Posterior vena cava (tissue), 2 donors: ENCODE measurements around the gene TRIM33. TPM values are rescaled to one million over a fixed set of nuclear protein-coding genes. Genes with fewer than 3 reads are reported as not detected.
A peak's percentile ranks its signal among the peaks of the same experiment; 100 is the strongest.
"Not testable (repeated sequence)": the region's sequence is repeated elsewhere in the genome, so short reads cannot be mapped to it uniquely, and the experiment has no call there.

ENCODE experiments used
- DNase-seq: peaks from one replicate; pipeline ENCODE4 v3.0.0-alpha.2; 2020; ENCODE audit warnings: low spot score
- intact Hi-C, 2 donors: fragments of 100-400 bp; cut with DNase I; formaldehyde crosslinking; loops; one replicate each; pipeline versions ENCODE4 v1.14.1 to v1.14.2; 2022 to 2023
- total RNA-seq, 2 donors: library from RNA; stranded (reverse); fragmentation: NEBNext Ultra II Directional; extraction: Animal tissue kit (Norgen Biotek cat#: 25700); gene quantifications; one replicate each; pipeline ENCODE4 v1.2.1, GENCODE V29; 2021
- donor health status: DM: yes; HTN: yes; CAD: no.
- donor health status: DM: yes; HTN: yes; CAD: no.

Gene TRIM33
- total RNA-seq, 2 donors from 2014 or later = 25.9 to 28.2 TPM

DNA sequence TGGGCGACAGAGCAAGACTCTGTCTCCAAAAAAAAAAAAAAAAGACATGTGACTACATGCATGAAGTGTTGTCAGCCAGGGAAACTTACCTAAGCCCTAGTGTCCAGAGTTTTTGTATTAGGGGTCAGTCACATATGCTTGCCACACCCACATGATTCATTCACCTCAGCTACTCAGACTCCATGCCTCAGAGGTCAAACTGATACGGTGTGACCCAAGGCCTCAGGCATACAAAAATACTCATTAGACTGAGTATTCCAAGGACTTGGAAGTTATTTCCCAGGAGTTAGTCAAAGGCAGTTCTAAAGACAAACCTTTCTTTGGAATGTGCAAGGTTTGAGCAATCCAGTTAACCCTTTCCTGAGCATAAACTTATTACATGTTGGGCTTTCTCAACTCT, 6.3 kb upstream of the TRIM33 start:
- intact Hi-C loops = no loop called here

DNA sequence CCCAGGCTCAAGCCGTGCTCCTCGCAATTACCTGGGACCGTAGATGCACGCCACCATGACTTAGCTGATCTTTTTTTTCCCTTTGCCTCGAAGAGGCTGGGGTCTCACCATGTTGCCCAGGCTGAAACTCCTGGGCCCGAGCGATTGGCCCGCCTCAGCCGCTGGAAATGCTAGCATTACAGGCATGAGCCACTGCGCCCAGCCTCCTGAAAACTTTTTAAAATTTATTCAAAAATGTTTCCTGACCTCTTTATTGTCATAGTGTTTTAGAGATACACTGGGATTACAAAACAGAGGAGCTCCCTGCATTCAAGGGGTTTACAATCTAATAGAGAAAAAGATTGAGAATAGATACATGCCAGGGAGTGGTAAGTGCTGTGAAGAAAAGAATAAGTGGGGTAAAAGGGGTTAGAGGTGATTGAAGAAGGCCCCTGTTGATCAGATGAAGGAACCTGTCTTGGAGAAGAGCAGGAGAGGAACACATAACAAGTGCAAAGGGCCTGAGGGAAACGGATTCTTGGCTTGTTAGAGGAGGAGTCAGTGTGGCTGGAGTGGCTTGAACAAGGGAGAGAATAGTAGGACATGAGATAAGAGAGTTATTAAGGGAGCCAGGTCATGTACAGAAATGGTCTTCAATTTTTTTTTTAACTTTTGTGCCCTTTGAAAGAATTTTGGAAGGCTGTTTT, 1.7 kb upstream of the TRIM33 start:
- no peak for DNase-seq
- intact Hi-C loops = no loop called here

More for the DNA sequence above, 6.3 kb upstream of the TRIM33 start:
- no peak for DNase-seq

DNA sequence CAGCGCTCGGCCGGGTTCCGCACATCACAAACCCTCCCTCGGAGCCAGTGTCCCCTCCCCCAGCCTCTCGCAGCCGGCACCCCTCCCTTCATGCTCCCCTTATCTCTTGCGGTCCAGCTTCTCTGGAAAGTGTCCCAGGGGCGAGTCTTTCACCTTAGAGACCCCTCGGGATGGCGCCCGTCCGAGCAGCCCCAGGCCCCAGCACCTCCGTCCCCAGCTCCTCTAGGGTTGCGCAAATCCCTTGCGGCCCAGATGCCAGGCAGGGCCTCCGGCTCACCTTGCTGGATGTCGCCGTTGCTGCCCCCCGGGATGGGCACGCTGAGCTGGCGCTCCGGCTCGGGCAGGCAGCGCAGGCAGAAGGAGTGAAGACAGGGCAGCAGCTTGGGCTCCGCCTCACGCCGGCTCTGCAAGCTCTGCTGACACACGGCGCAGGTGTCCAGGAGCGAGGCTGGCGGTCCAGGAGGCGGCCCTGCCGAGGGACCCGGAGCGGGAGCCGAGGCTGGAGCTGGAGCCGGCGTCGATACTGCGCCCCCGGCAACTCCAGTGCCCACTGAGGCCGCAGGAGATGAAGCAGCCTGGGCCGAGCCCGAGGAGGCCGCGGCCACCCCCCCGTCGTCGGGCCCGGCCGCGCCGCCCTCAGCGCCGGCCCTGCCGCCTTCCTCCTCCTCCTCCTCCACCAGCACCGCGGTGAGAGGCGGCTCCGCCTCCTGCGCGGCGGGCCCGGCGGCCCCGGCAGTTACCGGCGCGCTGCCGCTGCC, 550 bp downstream of the TRIM33 start:
- intact Hi-C loops = no loop called here
- peak; percentile 78 for DNase-seq

DNA sequence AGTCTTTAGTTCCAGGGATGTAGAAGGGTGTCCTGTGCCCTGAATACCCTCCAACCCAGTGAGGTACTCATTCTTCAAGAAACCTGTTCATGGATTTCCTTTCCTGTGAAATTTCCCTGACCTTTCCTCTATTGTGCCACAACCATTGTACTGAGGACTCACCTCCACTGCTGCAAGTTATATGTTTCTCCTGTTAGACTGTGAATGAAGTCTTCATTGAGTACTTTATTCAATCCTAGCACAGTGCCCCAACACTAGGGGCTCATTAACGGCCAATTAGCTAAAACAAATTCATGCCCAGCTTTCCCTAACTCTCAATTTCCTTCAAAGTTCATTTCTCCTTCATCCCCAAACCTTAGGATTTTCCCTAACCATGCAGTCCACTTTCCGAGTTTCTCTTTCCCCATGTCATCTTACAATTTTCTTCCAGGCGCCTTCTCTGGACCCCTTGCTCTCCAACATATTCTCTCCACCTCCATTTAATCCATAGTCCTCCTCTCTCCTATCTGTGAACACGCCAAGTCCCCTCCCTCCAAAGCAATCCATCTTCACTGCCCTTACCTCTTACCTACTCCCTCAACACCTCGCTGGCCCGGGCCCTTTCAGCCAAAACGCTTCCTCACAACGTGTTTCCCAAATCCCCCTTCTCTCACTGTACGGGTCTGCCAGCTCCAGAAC, 1.3 kb downstream of the TRIM33 start:
- intact Hi-C loops = no loop called here
- DNase-seq = peak; percentile 83

DNA sequence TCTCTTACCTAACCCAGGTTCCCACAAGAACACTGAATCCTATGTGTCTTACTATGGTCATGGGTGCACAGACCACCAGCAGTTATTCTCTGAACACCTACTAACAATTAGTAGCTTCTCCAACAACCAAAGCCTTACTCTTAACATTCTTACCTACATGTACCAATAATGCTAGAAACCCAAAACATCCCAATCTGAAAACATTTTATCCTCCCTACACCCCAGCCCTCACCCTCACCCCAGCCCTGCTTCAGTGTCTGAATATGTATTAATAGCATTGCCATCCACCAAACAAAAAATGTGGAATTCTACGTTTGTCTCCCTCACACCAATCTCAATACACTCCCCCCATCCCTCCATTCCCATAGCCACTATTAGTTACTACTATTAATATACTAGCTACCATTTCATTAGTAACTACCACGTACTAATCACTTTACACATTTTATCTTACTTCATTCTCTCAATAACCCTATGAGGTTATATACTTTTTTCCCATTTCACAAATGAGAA, 2.6 kb downstream of the TRIM33 start:
- intact Hi-C loops = no loop called here
- DNase-seq = no peak

DNA sequence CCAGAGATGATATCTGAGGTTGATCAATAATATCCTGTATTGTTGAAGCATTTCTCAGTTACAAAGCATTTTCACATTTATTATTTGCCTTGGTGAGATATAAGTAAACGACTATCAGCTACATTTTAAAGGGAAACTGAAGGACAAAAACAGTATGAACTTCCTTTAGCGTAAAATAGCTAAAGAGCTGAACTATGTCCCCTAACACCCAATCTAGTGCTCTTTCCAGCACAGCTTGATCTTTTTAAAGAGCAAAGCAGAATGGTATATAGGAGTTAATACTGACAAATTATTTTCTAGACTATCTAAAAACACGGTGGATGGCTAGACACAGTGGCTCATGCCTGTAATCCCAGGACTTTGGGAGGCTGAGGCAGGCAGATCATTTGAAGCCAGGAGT, 3.5 kb downstream of the TRIM33 start:
- intact Hi-C loops = no loop called here
- no peak for DNase-seq

DNA sequence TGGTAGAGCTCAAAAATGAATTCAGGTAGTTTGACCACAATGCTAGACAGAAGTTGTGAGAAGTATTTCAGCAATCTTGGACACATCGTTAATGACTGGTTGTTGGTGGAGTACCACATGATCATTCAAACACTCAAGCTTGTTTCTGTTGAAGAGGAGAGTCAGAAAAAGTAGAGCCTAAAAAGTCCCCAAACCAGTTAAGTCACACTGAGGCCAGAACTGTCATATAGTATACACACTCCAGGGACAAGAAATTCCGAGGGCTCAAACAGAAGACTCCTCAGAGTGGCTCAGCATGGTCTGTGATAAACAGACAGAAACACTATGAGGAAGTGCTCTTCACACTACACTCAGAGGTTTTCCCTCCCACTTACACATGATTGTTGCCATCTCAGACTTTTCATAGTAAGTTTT, 5.8 kb downstream of the TRIM33 start:
- no peak for DNase-seq
- intact Hi-C loops = no loop called here

DNA sequence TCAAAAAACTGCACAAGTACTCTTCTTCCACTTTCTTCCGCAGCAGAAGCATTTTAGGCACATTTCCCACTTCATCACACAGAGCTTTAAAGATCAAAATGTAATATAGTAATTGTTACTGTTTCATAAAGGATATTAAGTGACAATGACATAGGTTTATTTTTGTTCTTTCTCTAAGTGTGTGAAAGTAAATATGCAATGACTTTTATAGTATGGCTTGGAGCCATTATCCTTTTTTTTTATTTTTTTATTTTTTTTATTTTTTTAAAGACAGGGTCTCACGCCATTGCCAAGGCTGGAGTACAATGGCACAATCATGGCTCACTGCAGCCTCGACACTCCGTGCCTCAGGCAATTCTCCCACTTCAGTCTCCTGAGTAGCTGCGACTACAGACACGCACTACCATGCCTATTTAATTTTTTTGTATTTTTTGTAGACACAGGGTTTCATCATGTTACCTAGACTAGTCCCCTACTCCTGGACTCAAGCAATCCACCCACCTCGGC, 7.0 kb downstream of the TRIM33 start:
- intact Hi-C loops = no loop called here
- DNase-seq = no peak

DNA sequence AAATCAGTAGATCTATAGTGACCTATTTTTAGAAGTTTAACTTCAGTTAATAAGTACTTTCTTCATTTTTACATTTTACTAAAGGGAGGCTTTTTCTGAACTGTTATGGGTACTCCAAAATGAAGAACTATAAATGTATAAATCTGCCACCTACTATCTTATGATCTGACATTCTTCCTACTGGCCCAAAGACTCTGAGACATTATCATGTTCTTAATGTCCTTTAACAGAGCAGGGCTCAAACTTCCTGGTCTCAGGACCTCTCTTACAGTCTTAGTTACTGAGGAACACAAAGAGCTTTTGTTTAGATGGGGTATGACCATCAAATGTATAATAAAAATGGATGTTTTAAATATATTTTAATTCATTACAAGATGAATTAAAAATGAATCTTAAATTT, 8.9 kb downstream of the TRIM33 start:
- no peak for DNase-seq
- intact Hi-C loops = no loop called here

DNA sequence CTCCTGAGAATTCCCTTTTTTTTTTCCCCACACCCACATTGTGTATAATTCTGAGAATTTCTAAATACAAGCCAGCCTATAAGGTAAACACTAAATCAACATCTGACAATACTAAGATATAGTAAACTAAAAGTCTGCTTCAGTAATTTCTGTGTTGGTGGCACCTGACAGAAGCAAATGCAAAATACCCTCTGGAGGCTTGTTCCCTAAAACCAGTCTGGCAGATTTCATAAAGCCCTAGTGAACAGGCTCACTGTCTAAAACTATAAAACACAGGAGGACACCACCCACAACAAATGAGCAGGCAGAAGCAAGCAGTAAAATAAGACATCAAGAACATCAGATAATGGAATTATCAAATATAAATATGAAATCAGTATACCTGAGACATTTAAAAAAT, 11.5 kb downstream of the TRIM33 start:
- intact Hi-C loops = no loop called here
- no peak for DNase-seq

DNA sequence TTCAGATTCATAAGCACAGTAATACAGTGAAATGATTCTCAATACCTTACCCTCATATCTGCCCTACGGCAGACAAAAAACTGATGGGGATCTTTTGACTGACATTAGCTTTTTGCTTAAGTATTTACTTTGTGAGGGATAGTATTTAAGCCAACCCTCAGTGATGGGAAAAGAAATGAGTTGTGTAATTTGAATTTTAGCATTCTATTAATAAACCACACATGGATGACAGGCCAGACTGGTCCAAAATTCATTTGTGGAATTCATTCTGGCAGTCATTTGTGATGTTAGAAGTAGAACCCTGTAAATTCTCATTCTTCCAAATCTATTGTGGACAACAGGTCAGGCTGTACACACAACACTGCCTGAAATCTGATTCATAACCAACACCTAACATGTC, 14.9 kb downstream of the TRIM33 start:
- no peak for DNase-seq
- intact Hi-C loops = no loop called here

DNA sequence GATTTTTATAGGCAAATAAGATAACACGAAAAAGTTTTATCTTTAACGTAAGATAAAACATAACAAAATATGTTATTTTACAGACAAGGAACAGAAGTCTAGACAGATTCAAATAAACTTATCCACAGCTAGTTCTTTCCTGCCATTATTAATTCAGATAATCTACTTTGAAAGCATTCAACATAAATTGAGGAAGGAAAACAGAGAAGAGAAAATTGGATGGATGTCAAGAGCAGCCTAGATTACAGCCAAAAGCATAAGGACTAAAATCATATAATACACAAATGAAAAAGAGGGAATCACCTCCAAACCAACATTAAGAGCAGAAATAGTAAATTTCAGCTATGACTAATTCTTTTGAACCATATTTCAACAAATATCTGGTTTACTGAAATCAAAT, 15.5 kb downstream of the TRIM33 start:
- intact Hi-C loops = no loop called here
- DNase-seq = no peak

DNA sequence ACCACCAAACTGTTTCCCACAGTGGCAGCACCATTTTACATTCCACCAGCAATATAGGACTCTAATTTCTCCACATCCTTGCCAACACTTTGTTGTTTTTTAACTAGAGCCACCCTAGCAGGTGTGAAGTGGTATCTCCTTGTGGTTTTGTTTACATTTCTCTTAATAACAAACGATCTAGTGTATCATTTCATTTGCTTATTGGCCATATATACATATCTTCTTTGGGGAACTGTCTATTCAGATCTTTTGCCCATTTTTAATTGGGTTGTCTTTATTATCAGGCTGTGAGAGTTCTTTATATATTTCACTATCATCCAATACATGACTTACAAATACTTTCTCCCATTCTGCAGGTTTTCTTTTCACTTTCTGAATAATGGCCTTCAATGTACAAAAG, 18.0 kb downstream of the TRIM33 start:
- DNase-seq = no peak
- intact Hi-C loops = no loop called here

DNA sequence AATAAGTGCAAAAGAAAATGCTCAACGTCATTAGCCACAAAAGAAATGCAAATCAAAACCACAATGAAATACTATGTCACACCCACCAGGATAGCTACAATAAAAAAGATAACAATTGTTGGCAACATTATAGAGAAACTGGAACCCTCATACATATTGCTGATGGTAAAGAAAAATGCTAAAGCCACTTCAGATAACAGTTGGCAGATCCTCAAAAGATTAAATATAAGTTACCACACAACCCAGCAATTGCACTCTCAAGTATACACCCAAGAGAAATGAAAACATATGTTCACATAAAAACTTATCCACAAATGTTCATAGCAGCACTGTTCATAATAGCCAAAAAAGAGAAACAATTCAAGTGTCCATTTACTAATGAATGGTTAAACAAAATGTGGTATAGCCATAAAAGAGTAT, 20.7 kb downstream of the TRIM33 start:
- no peak for DNase-seq
- intact Hi-C loops = no loop called here

DNA sequence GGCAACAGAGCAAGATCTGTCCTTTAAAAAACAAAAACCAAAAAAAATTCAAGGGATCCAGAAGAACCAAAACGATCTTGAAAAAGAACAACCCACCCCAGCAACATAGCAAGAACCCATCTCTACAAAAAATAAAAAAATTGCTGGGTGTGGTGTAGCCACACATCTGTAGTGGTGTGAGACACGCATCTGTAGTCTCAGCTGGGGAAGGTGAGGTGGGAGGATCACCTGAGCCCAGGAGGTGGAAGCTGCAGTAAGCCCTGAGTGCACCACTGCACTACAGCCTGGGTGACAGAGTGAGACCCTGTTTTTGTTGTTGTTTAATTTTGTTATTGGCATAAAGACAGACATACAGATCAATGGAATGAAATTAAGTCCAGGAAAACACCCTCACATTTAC, 22.3 kb downstream of the TRIM33 start:
- no peak for DNase-seq
- intact Hi-C loops = no loop called here

DNA sequence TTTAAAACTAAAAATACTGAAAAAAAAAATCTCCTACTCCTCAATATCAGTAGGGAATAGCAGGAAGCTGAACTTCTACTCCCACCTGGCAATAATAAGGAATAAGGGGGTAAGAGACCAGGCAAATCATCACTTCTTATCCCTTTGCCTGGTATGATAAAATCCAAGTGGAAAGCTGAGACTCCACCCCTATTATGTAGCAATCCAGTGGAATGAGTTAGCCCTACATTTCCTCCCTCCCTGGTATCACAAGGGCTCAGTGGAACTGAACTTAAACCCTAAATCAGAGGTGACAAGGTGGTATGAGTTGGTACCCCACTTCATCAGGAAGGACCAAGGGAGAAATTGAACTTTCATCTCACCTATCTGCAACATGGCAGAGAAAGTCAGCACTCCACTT, 25.7 kb downstream of the TRIM33 start:
- no peak for DNase-seq
- intact Hi-C loops = no loop called here

DNA sequence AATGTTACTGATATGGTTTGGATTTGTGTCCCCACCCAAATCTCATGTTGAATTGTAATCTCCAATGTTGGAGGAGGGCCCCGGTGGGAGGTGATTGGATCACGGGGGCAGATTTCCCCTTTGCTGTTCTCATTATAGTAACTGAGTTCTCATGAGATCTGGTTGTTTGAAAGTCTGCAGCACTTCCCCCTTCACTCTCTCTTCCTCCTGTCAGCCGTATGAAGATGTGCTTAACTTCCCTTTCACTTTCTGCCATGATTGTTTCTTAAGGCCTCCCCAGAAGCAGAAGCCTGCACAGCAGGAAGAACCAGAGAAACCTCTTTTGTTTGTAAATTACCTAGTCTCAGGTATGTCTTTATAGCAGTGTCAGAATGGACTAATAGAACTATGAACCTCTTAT, 28.4 kb downstream of the TRIM33 start:
- intact Hi-C loops = no loop called here
- no peak for DNase-seq

DNA sequence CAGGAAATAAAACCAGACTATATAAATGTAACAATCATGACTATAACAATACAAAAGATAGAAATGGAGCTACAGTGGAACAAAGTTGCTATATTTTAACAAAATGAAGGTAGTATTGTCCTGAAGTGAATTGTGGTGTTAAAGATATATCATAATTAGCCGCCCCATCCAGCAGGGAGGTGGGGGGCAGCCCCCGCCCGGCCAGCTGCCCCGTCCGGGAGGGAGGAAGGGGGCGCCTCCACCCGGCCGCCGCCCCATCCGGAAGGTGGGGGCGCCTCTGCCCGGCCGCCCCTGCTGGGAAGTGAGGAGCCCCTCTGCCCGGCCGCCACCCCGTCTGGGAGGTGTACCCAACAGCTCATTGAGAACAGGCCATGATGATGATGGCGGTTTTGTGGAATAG, 31.4 kb downstream of the TRIM33 start:
- intact Hi-C loops, DNase-seq: not testable (repeated sequence)

DNA sequence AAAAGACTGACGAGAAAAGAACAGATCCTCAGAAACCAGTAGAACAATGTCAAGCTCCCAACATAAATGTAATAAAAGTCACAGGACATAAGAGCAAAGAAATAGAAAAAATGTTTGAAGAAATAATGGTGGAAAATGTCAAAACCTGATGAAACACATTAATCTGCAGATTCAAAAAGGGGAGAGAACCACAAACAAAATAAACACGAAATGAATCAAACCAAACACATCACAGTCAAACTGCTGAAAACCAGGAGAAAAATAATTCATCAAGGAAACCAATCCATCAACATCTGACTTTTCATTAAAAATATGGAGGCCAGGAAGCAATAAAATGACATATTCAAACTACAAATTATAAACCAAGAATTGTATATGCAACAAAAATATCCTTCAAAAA, 31.9 kb downstream of the TRIM33 start:
- intact Hi-C loops = no loop called here
- DNase-seq = no peak

DNA sequence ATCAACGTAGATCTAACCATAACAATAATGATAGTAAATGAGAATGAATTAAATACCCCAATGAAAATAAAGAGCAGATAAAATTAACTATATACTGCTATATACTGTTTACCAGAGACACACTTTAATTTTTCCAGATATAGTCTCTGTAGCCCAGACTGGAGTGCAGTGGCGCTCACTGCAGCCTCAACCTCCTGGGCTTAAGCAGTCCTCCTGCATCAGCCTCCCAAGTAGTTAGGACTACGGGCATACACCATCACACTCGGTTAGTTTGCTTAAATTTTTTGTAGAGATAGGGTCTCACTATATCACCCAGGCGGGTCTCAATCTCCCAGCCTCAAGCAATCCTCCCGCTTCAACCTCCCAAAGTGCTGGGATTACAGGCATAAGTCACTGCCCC, 37.2 kb downstream of the TRIM33 start:
- intact Hi-C loops = no loop called here

More for the DNA sequence above, 37.2 kb downstream of the TRIM33 start:
- no peak for DNase-seq
